HL-60 (cell line): ENCODE measurements around the gene LHX5.

Experiments used
- DNase-seq, 2 experiments: peaks; one replicate each; pipeline ENCODE4 v3.0.0-alpha.2; 2010 to 2020; ENCODE audit warnings: low read depth in 1 of 2, low spot score in 1 of 2
- H3K27ac ChIP-seq: fragments of 250-450 bp; sonication (Bioruptor Pico); replicated peaks from 2 replicates; pipeline ENCODE4 v1.5.1; 2020; ENCODE audit warnings: mild to moderate bottlenecking, moderate library complexity
- H3K27me3 ChIP-seq: fragments of 250-450 bp; sonication (Bioruptor Pico); 2 replicates; pipeline ENCODE4 v1.5.1; 2021; ENCODE audit warnings: mild to moderate bottlenecking, moderate library complexity; ENCODE audit not compliant: insufficient read depth, poor library complexity, severe bottlenecking
- H3K4me3 ChIP-seq: replicated peaks from 2 replicates; pipeline ENCODE4 v1.5.1; 2011; ENCODE audit warnings: mild to moderate bottlenecking, control low read depth, low read length; ENCODE audit not compliant: insufficient read depth
- GABPA ChIP-seq: IDR thresholded peaks from 2 replicates; pipeline ENCODE4 v1.6.1; 2012; ENCODE audit warnings: low read depth
- POLR2AphosphoS5 ChIP-seq: IDR thresholded peaks from 2 replicates; pipeline ENCODE4 v1.6.1; 2012; ENCODE audit warnings: low read depth
- SPI1 ChIP-seq: IDR thresholded peaks from 2 replicates; pipeline ENCODE4 v1.6.1; 2012; ENCODE audit warnings: low read depth, mild to moderate bottlenecking, borderline replicate concordance
- TF ChIP-seq, protein P1 (sequence below): IDR thresholded peaks from 2 replicates; pipeline ENCODE4 v1.6.1; 2012; ENCODE audit warnings: low read depth; ENCODE audit not compliant: insufficient replicate concordance
- TF ChIP-seq, protein P2 (sequence below): IDR thresholded peaks from one replicate; pipeline ENCODE4 v1.5.1; 2011; ENCODE audit warnings: low read length, control low read depth, inconsistent platforms; ENCODE audit not compliant: insufficient read depth

The LHX5 gene

DNA sequence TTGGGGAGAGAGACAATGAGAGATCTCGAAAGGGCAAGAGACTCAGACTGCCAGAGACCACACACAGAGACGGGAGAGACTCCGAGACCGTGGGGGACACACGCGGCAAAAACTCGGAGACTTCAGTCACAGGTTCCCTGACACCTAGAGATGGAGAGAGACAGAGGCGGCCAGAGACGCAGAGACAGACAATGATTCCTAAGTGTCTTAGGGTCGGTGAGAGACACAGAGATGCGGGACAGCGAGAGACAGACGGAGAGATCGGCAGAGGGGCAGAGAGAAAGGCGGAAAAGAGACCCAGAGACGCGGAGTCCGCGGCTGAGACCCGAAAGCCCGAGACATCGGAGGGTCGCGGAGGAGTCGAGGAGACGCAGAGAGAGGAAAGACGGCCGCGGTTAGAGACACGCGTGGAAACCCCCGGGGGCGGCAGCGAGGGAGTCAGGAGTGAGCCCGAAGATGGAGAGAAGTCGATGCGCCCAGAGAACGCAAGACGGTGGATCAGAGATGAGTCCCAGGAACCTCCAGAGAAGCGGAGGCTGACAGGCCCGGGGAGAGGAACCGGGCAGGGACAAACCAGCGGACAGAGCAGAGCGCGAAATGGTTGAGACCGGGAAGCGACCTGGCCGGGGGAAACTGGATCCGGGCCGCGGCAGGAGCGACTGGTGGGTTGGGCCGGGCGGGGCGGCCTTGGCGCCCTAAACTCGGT, 7.8 kb downstream of the LHX5 start:
- no peak for DNase-seq
- TF ChIP-seq, protein P1, sequence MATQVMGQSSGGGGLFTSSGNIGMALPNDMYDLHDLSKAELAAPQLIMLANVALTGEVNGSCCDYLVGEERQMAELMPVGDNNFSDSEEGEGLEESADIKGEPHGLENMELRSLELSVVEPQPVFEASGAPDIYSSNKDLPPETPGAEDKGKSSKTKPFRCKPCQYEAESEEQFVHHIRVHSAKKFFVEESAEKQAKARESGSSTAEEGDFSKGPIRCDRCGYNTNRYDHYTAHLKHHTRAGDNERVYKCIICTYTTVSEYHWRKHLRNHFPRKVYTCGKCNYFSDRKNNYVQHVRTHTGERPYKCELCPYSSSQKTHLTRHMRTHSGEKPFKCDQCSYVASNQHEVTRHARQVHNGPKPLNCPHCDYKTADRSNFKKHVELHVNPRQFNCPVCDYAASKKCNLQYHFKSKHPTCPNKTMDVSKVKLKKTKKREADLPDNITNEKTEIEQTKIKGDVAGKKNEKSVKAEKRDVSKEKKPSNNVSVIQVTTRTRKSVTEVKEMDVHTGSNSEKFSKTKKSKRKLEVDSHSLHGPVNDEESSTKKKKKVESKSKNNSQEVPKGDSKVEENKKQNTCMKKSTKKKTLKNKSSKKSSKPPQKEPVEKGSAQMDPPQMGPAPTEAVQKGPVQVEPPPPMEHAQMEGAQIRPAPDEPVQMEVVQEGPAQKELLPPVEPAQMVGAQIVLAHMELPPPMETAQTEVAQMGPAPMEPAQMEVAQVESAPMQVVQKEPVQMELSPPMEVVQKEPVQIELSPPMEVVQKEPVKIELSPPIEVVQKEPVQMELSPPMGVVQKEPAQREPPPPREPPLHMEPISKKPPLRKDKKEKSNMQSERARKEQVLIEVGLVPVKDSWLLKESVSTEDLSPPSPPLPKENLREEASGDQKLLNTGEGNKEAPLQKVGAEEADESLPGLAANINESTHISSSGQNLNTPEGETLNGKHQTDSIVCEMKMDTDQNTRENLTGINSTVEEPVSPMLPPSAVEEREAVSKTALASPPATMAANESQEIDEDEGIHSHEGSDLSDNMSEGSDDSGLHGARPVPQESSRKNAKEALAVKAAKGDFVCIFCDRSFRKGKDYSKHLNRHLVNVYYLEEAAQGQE: no peak
- TF ChIP-seq GABPA (no peak), POLR2AphosphoS5 (no peak), SPI1 (no peak)
- TF ChIP-seq, protein P2, sequence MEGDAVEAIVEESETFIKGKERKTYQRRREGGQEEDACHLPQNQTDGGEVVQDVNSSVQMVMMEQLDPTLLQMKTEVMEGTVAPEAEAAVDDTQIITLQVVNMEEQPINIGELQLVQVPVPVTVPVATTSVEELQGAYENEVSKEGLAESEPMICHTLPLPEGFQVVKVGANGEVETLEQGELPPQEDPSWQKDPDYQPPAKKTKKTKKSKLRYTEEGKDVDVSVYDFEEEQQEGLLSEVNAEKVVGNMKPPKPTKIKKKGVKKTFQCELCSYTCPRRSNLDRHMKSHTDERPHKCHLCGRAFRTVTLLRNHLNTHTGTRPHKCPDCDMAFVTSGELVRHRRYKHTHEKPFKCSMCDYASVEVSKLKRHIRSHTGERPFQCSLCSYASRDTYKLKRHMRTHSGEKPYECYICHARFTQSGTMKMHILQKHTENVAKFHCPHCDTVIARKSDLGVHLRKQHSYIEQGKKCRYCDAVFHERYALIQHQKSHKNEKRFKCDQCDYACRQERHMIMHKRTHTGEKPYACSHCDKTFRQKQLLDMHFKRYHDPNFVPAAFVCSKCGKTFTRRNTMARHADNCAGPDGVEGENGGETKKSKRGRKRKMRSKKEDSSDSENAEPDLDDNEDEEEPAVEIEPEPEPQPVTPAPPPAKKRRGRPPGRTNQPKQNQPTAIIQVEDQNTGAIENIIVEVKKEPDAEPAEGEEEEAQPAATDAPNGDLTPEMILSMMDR: no peak
- H3K27ac ChIP-seq: no peak overlapping the region
- no peak overlapping the region for H3K4me3 ChIP-seq
- H3K27me3 ChIP-seq: peaks cover 58% of the 10 kb centered on the region

DNA sequence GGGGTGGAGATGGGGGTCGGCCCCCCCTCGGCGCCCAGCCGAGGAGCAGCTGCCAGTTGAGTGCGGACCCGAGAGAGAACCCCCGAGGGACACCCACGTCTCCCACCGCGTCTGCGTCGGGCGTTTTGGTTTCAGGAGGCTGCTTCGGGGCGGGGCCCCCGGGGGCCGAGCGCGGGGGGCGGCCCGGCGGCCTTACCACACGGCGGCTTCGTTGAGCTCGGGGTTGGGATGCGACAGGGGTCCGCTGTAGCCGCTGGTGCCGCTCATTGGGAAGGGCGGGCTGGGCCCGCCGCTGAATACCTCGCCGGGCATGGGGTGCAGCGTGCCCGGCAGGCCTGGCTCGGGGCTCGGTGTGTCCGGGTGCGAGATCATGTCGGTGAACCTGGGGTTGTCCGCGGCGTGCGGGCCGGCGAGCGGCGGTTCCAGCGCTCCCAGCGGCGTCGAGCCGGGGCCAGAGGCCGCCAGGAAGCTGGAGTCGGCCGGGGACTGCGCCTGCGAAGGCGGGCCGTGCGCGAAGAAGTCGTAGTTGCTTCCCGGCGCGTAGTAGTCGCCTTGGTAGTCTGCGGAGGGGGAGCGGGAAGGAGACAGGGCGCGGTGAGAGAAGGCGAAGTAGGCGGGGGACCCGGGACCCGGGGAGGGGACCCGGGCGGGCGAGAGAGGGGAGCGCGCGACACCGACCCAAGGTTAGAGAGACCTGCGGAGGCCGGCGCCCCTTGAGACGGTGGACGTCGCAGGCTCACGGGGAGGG, 8.5 kb downstream of the LHX5 start:
- TF ChIP-seq, protein P2: no peak
- TF ChIP-seq SPI1: no peak
- no peak for TF ChIP-seq POLR2AphosphoS5
- TF ChIP-seq, protein P1: no peak
- TF ChIP-seq GABPA: no peak
- Histone ChIP-seq H3K27ac (no peak overlapping the region), H3K4me3 (no peak overlapping the region), H3K27me3 (peaks cover 51% of the 10 kb centered on the region)
- DNase-seq: no peak

DNA sequence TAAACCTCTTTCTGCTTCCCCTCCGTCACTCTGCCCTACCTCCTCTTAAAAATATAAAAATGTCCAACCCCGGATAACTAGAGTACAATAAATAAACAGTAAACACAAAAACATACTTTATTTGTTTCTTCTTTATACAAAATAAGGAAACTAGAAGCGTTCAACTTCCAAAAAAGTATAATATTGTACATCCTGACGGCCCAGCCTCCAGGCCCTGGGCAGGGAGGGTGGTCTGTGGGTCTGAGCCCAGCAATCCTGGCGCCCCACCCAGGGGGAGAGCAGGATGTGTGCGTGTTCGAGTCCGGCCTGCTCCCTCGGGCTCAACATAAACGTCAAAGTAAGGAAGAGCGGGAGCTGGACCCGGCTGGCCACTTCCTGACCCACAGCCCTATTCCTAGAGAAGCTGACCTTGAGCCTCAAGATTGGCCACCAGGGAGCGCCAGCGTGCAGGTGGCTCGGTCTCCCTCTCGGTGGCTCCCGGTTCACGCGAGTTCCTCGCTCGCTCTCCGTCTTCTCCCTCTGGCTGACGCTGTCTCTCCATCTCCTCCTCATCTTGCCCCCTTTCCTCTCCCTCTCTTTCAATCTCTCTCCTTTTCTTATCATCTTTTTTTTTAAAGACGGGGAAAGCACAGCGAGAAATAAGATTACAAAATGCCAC, 9.4 kb downstream of the LHX5 start:
- TF ChIP-seq POLR2AphosphoS5 (no peak), SPI1 (no peak), GABPA (no peak)
- TF ChIP-seq, protein P2: peak; percentile 92
- TF ChIP-seq, protein P1: no peak
- DNase-seq: peak; percentile 47 to 74
- Histone ChIP-seq H3K4me3 (no peak overlapping the region), H3K27me3 (peaks cover 41% of the 10 kb centered on the region), H3K27ac (no peak overlapping the region)
